ENCODE measurements around the gene LCLAT1.

The LCLAT1 gene

GRCh38 chr2:30424231-30424630, 22.8 kb upstream of the LCLAT1 start:
- no peak for DNase-seq

- DNase-seq = no peak
These were observed 21.7 kb upstream of the LCLAT1 start for GRCh38 chr2:30425326-30425725.

- no peak for DNase-seq
These were observed 19.3 kb upstream of the LCLAT1 start for GRCh38 chr2:30427606-30428347.

- no peak for DNase-seq
These were observed 18.7 kb upstream of the LCLAT1 start for GRCh38 chr2:30428348-30428662.

- DNase-seq = no peak
These were observed 18.1 kb upstream of the LCLAT1 start for GRCh38 chr2:30428827-30429461.

GRCh38 chr2:30433541-30434299, 13.3 kb upstream of the LCLAT1 start:
- no peak for DNase-seq

GRCh38 chr2:30434708-30435107, 12.3 kb upstream of the LCLAT1 start:
- DNase-seq = no peak

- no peak for DNase-seq
These were observed 10.1 kb upstream of the LCLAT1 start for GRCh38 chr2:30436859-30437435.

GRCh38 chr2:30437809-30438548, 9.1 kb upstream of the LCLAT1 start:
- DNase-seq = no peak

- DNase-seq = no peak
These were observed 7.8 kb upstream of the LCLAT1 start for GRCh38 chr2:30439296-30439695.

GRCh38 chr2:30439879-30440278, 7.2 kb upstream of the LCLAT1 start:
- DNase-seq = no peak

- no peak for DNase-seq
These were observed 6.0 kb upstream of the LCLAT1 start for GRCh38 chr2:30441023-30441422.

- DNase-seq = no peak
These were observed 4.0 kb upstream of the LCLAT1 start for GRCh38 chr2:30443081-30443480.

GRCh38 chr2:30444273-30444672, 2.8 kb upstream of the LCLAT1 start:
- no peak for DNase-seq

GRCh38 chr2:30445266-30445821, 1.7 kb upstream of the LCLAT1 start:
- DNase-seq = no peak

- DNase-seq = no peak
These were observed 371 bp upstream of the LCLAT1 start for GRCh38 chr2:30446602-30447148.

GRCh38 chr2:30448308-30448707, 1.3 kb downstream of the LCLAT1 start:
- no peak for DNase-seq

- DNase-seq = no peak
These were observed 1.8 kb downstream of the LCLAT1 start for GRCh38 chr2:30448866-30449265.

- no peak for DNase-seq
These were observed 3.0 kb downstream of the LCLAT1 start for GRCh38 chr2:30450025-30450424.

GRCh38 chr2:30453498-30453897, 6.5 kb downstream of the LCLAT1 start:
- no peak for DNase-seq

GRCh38 chr2:30454571-30454970, 7.5 kb downstream of the LCLAT1 start:
- no peak for DNase-seq

- DNase-seq = no peak
These were observed 8.2 kb downstream of the LCLAT1 start for GRCh38 chr2:30455114-30455738.

Data from activated CD8-positive, alpha-beta memory T cell treated with anti-CD3 and anti-CD28 coated beads, Interleukin-2, amount 50 U/mL, for 4 hours (primary cell).